GM12873 (cell line): ENCODE measurements around the gene IGFBPL1.

Source experiments
- CTCF ChIP-seq: IDR thresholded peaks from 2 replicates; pipeline ENCODE4 v1.5.1; 2012; ENCODE audit warnings: low read depth, mild to moderate bottlenecking, moderate library complexity, low read length, control low read depth; ENCODE audit not compliant: insufficient read depth; ENCODE audit errors: missing control alignments

Gene IGFBPL1

GRCh38 chr9:38360839-38361472, 63.3 kb downstream of the IGFBPL1 start:
- TF ChIP-seq CTCF = no peak

GRCh38 chr9:38359689-38360385, 64.4 kb downstream of the IGFBPL1 start:
- TF ChIP-seq CTCF = no peak

GRCh38 chr9:38359297-38359653, 65.0 kb downstream of the IGFBPL1 start:
- TF ChIP-seq CTCF = no peak

- TF ChIP-seq CTCF = no peak
These were observed 65.6 kb downstream of the IGFBPL1 start for GRCh38 chr9:38358390-38359296.

- no peak for TF ChIP-seq CTCF
These were observed 66.7 kb downstream of the IGFBPL1 start for GRCh38 chr9:38357350-38358114.

GRCh38 chr9:38356851-38357250, 67.4 kb downstream of the IGFBPL1 start:
- no peak for TF ChIP-seq CTCF
